GM18511 (cell line): ENCODE measurements around the gene SMIM26.
"Not testable (repeated sequence)": the region's sequence is repeated elsewhere in the genome, so short reads cannot be mapped to it uniquely, and the experiment has no call there.

Experiments
- ATAC-seq: cut with Tn5 transposase; IDR thresholded peaks from one replicate; pipeline ENCODE4 v1.9.1; 2021; ENCODE audit warnings: mild to moderate bottlenecking, moderate library complexity; ENCODE audit not compliant: unreplicated experiment

The SMIM26 gene

DNA sequence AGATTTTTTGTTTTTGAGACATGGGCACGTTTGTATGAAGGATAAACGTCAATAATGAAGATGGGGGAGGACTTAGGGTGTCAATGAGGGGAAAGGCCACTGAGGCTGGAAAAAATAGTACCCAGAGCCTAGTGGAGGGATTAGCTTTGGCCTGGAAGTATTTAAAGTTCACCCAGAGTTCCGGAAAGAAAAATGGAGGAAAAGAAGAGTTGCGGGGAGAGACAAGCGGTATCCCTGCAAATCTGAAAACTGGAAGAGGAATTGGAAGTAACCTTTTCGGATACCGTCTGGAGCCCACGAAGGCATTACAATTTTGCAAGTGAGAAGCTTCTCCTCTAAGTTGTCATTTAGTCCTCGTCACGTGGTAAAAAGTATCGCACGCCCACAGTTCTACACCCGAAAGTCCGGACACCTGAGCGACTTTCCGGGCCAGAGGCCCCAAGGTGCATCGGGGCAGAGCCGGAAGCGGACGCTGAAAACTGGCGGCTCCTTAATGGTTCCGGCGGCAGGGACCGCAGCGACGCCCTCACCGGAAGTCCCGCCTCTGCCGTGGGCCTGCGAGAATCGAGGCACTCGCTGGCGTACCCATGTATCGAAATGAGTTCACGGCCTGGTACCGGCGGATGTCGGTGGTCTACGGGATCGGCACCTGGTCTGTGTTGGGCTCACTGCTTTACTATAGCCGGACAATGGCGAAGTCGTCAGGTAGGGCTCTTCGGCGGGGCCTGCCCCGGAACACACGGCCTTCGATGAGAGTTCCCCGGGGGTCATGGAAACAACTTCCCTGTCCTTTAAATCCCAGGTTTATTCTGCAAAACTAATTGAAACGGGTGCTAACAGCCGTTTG lies at the start of gene SMIM26:
Gene SMIM26 (plus strand): TSS at position 541 of the 847 bp plus-strand sequence. CDS start 47 bp downstream, at position 588.
- peak; percentile 100 for ATAC-seq

- not testable (repeated sequence) for ATAC-seq
Observed at GRCh38 chr20:18522066-18522465, 45.2 kb upstream of the SMIM26 start.

GRCh38 chr20:18523066-18523465 lies 44.2 kb upstream of the SMIM26 start:
- no peak for ATAC-seq

DNA sequence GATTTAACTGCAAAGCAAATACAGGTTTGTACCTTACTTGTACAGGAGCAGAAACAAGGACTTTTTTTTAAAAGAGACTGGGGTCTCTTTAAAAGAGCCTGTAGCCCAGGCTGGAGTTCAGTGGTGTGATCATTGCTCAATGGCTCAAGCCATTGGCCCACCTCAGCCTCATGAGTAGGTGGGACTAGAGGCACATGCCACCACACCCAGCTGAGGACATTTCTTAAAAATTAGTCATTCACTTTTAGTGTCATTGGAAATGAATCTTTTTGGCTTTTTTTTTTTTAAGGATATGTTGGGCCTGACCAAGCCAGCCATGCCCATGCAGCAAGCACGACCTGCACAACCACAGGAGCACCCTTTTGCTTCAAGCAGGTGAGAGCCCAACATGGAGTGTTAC lies 42.6 kb upstream of the SMIM26 start:
- ATAC-seq: no peak

GRCh38 chr20:18526761-18527160 lies 40.5 kb upstream of the SMIM26 start:
- ATAC-seq: not testable (repeated sequence)

DNA sequence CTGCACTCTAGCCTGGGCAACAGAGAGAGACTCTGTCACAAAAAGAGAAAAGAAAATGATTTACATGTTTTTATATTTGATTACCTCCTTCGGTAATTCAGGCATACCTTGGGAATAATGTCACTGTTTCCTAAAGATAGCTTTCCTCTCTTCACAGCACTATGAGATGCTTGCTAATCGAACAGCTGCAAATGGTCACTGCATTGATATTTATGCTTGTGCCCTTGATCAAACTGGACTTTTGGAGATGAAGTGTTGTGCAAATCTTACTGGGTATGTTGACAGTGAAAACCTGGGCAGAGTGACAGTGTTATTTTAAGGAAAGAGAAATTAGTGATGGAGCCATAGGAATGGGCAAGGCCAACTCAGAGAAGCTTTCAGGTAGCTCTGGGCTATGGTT lies 39.9 kb upstream of the SMIM26 start:
- ATAC-seq: no peak

GRCh38 chr20:18527836-18528235 lies 39.4 kb upstream of the SMIM26 start:
- ATAC-seq: no peak

- no peak for ATAC-seq
Observed at GRCh38 chr20:18529041-18529440, 38.2 kb upstream of the SMIM26 start.

GRCh38 chr20:18532626-18533025 lies 34.6 kb upstream of the SMIM26 start:
- no peak for ATAC-seq

DNA sequence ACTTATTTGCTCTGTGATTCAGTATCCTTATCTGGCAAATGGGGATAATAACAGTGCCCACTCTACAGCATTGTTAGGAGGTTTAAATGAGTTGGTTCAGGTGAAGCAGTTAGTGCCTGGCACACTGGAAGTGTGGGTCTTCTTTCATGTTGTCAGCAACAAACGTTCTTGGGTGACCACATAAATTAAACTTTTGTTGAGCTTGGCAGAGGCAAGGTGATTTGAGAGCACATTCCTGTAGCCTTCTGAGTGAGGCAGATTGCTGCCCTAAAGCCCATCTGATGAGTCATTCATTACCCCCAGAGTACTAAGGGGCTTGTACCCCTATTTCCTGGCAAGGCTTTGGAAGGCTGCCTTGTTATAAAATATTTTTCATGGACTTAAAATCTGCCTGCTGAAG lies 33.7 kb upstream of the SMIM26 start:
- ATAC-seq: no peak

DNA sequence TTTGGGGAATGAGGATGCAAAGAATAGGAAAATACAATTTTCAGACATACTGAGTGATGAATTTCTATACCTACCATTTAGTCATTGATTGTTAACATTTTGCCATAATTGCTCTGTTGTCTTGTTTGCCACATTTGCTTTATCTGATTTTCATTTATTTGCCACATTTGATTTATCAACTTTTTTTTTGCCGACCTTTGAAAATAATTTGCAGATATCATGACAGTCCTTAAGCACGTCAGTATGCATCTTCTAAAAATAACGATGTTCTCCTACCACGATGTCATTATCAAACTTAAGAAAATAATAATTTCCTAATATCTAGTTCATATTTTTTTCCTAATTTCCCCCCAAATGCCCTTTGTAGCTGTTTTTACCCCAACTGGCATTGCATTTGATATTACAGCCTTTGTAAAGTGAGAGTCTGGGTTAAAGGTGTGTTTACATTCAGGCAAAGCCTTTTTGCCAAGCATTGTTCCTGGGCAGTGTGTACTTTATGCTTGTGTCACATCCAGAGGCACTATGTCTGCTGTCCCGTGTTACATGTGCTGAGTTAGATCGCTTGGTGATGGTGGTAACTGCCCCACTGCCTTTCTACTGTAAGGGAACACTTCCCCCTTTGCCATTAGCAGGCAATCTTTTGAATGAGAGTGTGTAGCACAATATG lies 33.1 kb upstream of the SMIM26 start:
- ATAC-seq: no peak

- no peak for ATAC-seq
Observed at GRCh38 chr20:18537651-18538050, 29.6 kb upstream of the SMIM26 start.

DNA sequence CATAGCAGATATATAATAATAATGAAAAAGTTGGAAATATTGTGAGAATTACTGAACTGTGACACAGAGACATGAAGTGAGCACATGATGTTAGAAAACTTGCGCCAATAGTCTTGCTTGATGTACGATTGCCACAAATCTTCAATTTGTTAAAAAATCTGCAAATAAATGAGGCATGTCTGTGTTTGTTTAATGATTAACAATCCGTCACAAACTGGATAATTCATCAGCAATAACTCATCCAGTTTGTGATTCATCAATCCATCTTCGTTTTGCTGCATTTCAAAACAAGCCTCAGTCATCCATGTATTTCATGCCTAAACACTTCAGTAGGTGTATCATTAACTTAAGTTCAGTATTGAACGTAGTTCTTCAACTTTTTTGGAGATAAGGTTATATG lies 25.5 kb upstream of the SMIM26 start:
- ATAC-seq: no peak

- no peak for ATAC-seq
Observed at GRCh38 chr20:18543216-18543615, 24.0 kb upstream of the SMIM26 start.

DNA sequence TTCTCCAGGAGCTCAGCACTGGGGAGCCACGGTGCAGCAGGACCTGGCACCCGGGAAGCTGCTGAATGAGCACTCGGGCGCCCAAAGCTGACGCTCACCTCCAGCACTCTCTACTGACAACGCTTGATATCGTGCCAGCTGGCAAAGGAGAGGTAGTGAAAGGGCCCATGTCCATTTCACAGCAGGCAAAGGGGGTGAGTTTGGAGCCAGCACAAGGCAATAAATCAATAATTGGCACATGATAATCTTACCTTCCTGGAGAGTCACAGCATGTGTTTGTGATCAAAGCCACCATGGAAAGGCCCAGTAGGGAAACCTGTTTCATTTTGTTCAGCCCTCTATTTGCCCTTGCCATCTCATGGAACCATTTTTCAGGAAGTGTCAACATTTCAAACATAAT lies 23.3 kb upstream of the SMIM26 start:
- no peak for ATAC-seq

GRCh38 chr20:18545566-18545965 lies 21.7 kb upstream of the SMIM26 start:
- ATAC-seq: no peak

- no peak for ATAC-seq
Observed at GRCh38 chr20:18548465-18548864, 18.8 kb upstream of the SMIM26 start.

DNA sequence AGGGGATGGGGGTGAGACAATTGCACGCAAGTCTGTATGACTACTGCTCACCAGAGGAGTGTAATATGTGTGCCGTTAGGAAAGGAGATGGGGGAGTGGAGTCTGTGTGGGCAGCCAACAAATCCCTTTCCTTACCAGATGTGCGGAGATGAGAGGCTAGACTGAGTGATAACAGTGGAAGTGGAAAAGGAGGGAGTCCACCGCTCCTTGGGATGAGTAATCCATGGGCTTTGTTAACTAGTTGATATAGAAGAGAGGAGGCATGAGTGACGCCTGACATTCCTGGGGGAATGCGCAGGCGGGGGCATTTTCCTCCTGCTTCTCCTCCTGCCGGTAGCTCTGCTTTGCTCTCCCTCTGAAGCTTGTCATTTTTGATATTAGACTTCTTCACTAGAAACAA lies 13.5 kb upstream of the SMIM26 start:
- ATAC-seq: no peak

DNA sequence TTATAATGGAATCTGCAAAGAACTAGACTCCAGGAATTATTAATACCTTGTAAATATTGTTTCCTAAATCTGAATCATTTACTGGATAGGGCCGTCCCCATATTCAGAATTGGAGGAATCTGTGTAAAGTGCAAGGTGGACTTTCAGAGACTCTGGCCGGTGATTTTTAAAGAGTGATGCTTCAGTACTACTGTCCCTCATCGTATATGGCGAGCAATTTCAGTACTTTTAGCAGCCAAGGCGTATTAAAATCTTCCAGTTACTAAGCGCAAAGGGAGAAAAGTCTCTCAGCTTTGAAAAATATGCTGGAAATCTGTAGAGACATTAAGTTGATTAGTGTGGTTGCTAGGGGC lies 483 bp downstream of the SMIM26 start:
- peak; percentile 35 for ATAC-seq

DNA sequence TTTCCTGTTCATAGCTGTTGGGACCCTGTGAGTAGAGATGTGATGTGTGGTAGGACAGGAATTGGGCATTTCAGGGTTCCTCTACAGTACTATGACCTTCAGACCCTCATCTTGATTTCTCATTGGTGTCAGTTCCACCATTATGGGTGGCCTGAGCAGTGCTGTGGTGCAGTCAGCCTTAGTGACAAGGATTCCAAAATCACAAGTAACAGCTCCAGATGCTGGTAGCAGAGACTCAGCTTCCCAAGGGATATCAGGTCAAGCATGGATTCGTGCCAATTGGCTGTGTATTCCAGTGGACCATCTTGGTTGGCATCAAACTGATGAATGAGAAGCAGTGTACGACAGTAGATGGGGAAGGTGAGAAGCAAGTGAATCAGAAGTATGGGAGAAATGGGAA lies 3.8 kb downstream of the SMIM26 start:
- no peak for ATAC-seq

GRCh38 chr20:18571578-18571977 lies 4.3 kb downstream of the SMIM26 start:
- no peak for ATAC-seq

GRCh38 chr20:18577942-18578341 lies 10.7 kb downstream of the SMIM26 start:
- no peak for ATAC-seq
